Lung (tissue), 12 donors: ENCODE results near the gene HSPA4L. TPM values are rescaled to one million over a fixed set of nuclear protein-coding genes. Genes with fewer than 3 reads are reported as not detected.

Experiments
- ATAC-seq: fragments of 200-7000 bp; cut with Tn5 transposase; one replicate; pipeline ENCODE4 v1.9.1; 2020; ENCODE audit warnings: moderate number of reproducible peaks; ENCODE audit not compliant: insufficient read depth, low FRiP score
- DNase-seq, 3 donors: peaks; one replicate each; pipeline ENCODE4 v3.0.0-alpha.2; 2013 to 2017
- H3K27ac ChIP-seq, 2 donors: one replicate each; pipeline ENCODE4 v1.5.1; 2013; ENCODE audit warnings: mild to moderate bottlenecking in 2 of 2, moderate library complexity in 2 of 2, control low read depth in 1 of 2, inconsistent platforms in 1 of 2, low read depth in 1 of 2, low read length in 1 of 2
- H3K27me3 ChIP-seq, 3 donors: one replicate each; pipeline ENCODE4 v1.5.1; 2013; ENCODE audit warnings: low read length in 2 of 3; ENCODE audit not compliant: control insufficient read depth in 3 of 3, insufficient read depth in 3 of 3
- H3K36me3 ChIP-seq, 4 donors: one replicate each; pipeline ENCODE4 v1.5.1; 2013; ENCODE audit warnings: low read length in 4 of 4, mild to moderate bottlenecking in 1 of 4, moderate library complexity in 1 of 4; ENCODE audit not compliant: control insufficient read depth in 4 of 4, insufficient read depth in 4 of 4
- H3K4me1 ChIP-seq, 5 donors: one replicate each; pipeline ENCODE4 v1.5.1; 2013; ENCODE audit warnings: low read length in 5 of 5, mild to moderate bottlenecking in 2 of 5, moderate library complexity in 1 of 5; ENCODE audit not compliant: control insufficient read depth in 5 of 5, insufficient read depth in 5 of 5
- H3K4me3 ChIP-seq: one replicate; pipeline ENCODE4 v1.5.1; 2013; ENCODE audit warnings: mild to moderate bottlenecking, control low read depth, moderate library complexity
- H3K9ac ChIP-seq, 2 donors: one replicate each; pipeline ENCODE4 v1.5.1; 2013; ENCODE audit warnings: low read length in 2 of 2, control low read depth in 1 of 2; ENCODE audit not compliant: insufficient read depth in 1 of 2
- H3K9me3 ChIP-seq, 4 donors: one replicate each; pipeline ENCODE4 v1.5.1; 2013; ENCODE audit warnings: low read length in 3 of 4, mild to moderate bottlenecking in 1 of 4, moderate library complexity in 1 of 4; ENCODE audit not compliant: control insufficient read depth in 4 of 4, insufficient read depth in 3 of 4
- CTCF ChIP-seq: IDR thresholded peaks from 2 replicates; pipeline ENCODE4 v1.5.1; 2012; ENCODE audit warnings: mild to moderate bottlenecking; ENCODE audit errors: control extremely low read depth, extremely low read depth
- WGBS, 2 donors: extraction: QIAGEN DNeasy Blood & Tissue Kit; methylation state at CpG; one replicate each; pipeline ENCODE4 v1.1.7; 2013; 5-methylcytosine and 5-hydroxymethylcytosine counted together
- polyA plus RNA-seq, 2 donors: library from polyadenylated mRNA; stranded (reverse); fragments of 200-250 nt; gene quantifications; one replicate each; pipeline ENCODE4 v1.2.1, GENCODE V29; 2013
- total RNA-seq, 2 donors: library from RNA; depleted of rRNA in 1 of 2; stranded (reverse); fragments of >200 nt in 1 of 2; gene quantifications; one replicate each; pipeline ENCODE4 v1.2.1, GENCODE V29; 2014 to 2021
- donor health status: control.
- donor health status: control.
- donor health status: Bipolar disorder and iron deficiency.
- donor health status: healthy.
- donor health status: DM: yes; HTN: yes; CAD: no.

HSPA4L gene
- total and polyA plus RNA-seq, 4 donors, result 0.91 to 6.0 (median 3.0) TPM

GRCh38 chr4:127868196-127868595, 86.1 kb downstream of the HSPA4L start:
- Histone ChIP-seq H3K9me3 (no peaks in the 10 kb centered on the region), H3K27me3 (no peaks in the 10 kb centered on the region), H3K27ac (no peak overlapping the region), H3K9ac (no peak overlapping the region), H3K36me3 (no peaks in the 10 kb centered on the region), H3K4me1 (peaks cover 0 to 12% (median 0%) of the 10 kb centered on the region in 5 donors), H3K4me3 (no peak overlapping the region)
- ATAC-seq (no peak), DNase-seq (no peak)
- no peak for TF ChIP-seq CTCF
- WGBS, 2 donors, result 96 to 97% methylated on average over 2 of the region's 2 CpGs

GRCh38 chr4:127870281-127870680, 88.2 kb downstream of the HSPA4L start:
- H3K27ac ChIP-seq, result no peak overlapping the region

GRCh38 chr4:127870688-127871087, 88.6 kb downstream of the HSPA4L start:
- peak overlapping the region in 1 of 2 donors; percentile 9 for H3K27ac ChIP-seq
- TF ChIP-seq CTCF, result no peak
- H3K36me3 ChIP-seq, result no peaks in the 10 kb centered on the region
- no peaks in the 10 kb centered on the region for H3K9me3 ChIP-seq
- no peak overlapping the region for H3K9ac ChIP-seq
- H3K4me3 ChIP-seq, result no peak overlapping the region
- no peaks in the 10 kb centered on the region for H3K27me3 ChIP-seq
- peak; percentile 72 for ATAC-seq
- peak in 1 of 3 donors; percentile 4 for DNase-seq
- H3K4me1 ChIP-seq, result peaks cover 0 to 12% (median 0%) of the 10 kb centered on the region in 5 donors
- WGBS, 2 donors, result 34 to 62% methylated on average over 3 of the region's 3 CpGs

More at GRCh38 chr4:127870281-127870680, 88.2 kb downstream of the HSPA4L start:
- Histone ChIP-seq H3K36me3 (no peaks in the 10 kb centered on the region), H3K9ac (no peak overlapping the region), H3K27me3 (no peaks in the 10 kb centered on the region), H3K9me3 (no peaks in the 10 kb centered on the region), H3K4me1 (peaks cover 0 to 12% (median 0%) of the 10 kb centered on the region in 5 donors), H3K4me3 (no peak overlapping the region)
- no peak for DNase-seq
- no peak for ATAC-seq
- no peak for TF ChIP-seq CTCF

- H3K9ac ChIP-seq, result no peak overlapping the region
- H3K27ac ChIP-seq, result no peak overlapping the region
- no peak for ATAC-seq
These were observed 93.7 kb downstream of the HSPA4L start for GRCh38 chr4:127875791-127876190.

More at GRCh38 chr4:127875791-127876190, 93.7 kb downstream of the HSPA4L start:
- Histone ChIP-seq H3K36me3 (no peaks in the 10 kb centered on the region), H3K27me3 (no peaks in the 10 kb centered on the region), H3K9me3 (no peaks in the 10 kb centered on the region), H3K4me1 (peaks cover 0 to 6% (median 4%) of the 10 kb centered on the region in 5 donors), H3K4me3 (no peak overlapping the region)
- no peak for DNase-seq
- TF ChIP-seq CTCF, result no peak
